T1000 (cell line): ENCODE results near the gene LNPEP.
"Not testable (repeated sequence)": the region's sequence is repeated elsewhere in the genome, so short reads cannot be mapped to it uniquely, and the experiment has no call there.

Experiments
- DNase-seq: peaks from one replicate; lab custom pipeline; 2025; ENCODE audit warnings: mixed read lengths; lab: John Stamatoyannopoulos, UW

Gene LNPEP

DNA sequence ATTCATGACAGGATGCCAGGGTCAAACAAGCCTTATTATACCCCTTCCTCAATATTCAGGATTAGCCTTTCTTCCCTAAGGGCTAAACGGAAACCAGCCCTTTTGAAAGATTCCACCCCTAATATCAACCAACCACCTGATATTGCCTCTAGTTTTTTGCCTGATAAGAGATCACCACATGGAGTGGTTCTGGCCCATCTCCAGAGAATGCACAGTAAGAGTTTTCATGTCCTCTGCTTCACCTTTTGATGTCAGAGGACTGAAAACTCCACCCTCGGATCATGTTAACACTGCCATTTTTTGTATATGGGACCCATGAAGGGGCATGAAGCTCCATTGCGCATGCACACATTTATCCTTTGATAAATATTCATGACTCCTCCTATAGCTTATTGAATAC is 5.8 kb upstream of the LNPEP start:
- DNase-seq, result no peak

DNA sequence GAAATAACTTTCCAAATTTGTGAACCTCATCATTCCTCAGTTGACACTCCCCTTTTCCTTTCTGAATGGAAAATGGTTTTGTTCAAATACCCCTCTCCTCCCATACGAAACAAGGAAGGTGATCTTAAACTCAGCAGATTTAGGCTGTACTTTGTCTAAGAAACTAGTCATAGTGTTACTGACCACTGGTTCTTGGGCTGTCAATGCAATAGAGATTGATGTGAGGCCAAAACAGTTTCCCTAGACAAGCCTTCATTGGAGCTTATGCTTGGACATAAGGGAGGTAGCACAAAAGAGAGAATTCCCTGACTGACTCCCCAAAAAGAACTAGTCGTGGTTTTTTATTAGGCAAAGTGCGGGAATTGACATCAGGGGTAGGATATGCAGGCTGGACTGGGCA is 5.3 kb upstream of the LNPEP start:
- no peak for DNase-seq

DNA sequence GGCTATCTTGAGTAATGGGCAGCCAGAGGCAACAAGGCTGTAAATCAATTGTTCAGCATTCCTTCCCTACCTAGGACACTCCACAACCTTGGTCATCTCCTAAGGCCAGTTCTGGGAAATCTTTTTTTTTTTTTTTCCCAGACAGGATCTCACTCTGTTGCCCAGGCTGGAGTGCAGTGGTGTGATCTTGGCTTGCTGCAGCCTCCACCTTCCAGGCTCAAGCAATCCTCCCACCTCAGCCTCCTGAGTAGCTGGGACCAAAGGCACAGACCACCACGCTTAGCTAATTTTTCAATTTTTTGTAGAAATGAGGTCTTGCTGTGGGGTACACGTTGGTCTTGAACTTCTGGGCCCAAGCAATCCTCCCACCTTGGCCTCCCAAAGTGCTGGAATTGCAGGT is 4.8 kb upstream of the LNPEP start:
- DNase-seq, result not testable (repeated sequence)

DNA sequence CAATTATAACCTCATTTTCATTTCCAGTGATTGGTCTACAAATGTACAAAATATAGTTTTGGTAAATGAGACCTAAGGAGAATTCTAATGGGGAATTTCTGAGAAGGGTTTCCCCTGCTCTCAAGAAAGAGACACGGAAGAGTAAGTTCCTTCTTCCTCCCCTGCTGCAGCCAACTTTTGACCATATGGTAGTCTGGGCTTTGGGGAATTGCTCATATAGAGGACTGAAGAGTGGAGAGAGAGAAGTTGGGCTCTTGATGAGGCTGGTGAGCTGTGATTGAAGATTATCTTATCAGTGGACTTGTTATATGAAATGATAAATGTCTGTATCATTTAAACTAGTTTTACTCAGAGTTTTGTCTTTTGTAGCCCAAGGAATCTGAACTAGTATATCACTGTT is 4.3 kb upstream of the LNPEP start:
- no peak for DNase-seq

DNA sequence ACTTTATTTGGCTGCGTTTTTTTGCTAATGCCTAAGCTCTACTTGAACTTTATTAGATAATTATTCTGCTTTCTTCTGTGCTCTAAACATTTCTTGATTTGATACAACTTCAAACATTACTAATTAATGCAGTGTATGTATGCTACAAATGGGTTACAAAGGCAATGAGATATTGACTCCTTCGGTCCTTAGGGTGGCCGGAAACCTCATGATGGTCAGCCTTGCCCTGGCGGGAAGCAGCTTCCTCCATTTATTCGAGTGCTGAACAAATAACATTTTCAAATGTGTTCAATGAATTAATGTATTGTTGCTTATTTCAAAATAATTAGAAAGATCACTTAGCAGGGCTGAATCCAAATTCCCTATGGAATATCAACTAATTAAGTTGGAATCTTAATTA is 3.9 kb upstream of the LNPEP start:
- no peak for DNase-seq

DNA sequence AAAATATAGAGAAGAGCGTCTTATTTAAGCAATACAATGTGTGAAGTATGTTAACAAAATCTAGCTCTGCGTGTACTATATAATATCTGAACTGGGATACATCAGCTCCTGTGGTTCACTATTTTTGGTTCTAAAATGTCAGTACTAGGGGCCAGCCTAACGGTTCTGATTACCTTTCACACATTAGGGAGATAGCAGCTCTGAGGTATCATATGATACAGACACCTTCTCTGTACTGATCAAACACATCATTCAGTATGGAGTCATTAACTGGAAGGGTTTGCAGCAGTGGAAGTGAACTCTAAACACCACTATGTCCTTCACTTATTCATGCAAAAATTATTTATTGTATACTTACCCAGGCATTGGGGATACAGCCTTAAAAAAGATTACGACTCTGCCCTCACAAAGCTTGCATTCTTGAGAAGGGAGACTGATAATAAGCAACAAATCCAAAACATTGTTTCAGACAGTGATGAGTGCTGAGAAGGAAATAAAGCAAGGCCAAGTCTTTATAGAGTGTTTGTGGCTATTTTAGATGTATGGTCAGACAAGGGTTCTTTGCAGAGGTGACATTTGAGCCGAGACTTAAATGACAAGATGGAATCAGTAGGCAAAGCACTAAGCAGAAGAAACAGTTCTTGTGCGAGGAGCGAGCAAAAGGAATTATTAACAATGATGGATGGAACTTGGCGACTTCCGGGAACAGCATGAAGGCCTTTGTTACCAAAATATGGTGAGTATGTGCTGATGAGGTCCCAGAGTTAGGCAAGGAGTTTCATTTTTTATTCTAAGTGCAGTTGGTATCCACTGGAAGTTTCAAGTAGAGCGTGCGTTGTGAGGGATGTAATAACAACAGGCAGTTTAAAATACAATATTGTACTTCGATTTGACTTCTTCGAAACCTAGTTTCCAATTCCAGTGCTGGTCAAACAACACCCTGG is 1.8 kb upstream of the LNPEP start:
- no peak for DNase-seq

DNA sequence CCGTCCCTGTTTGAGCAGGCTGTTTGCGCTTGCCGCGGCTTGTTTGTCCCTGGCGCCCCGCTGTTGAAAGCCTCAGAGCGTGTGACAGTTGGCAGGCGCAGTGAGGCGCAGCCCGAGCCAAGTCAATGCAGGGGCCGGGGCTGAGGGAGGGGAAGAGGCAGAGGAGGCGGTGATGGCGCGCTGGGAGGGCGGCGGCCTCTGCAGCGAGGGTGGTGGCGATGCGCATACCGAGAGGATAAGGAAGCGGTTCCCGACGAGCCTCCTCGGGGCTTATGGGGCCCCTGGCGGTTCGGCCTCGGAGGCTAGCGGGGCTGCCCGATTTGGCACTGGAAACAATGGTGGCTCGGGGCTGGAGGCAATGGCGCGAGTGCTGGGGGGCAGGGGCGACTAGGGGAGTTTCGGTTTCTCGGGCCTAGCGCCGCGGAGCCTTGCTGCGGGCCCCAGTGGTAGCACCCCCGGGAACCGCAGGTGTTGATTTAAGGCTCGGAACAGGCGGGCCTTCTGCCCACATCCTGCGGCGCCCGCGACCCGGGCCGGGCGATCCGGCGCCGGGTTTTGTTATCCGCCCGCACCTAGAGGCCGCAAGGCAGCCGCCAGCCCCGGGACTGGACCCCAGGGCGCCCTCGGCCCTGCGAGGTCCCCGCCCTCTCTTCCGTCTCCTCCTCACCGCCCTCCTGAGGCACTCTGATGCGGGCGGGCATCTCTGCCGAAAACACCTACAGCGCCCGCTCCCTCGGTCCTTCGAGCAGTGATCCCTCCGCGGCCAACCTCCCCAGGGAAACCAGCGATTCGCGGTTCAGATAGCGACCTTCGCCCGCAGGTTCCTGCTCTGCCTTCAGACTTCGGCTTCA is 947 bp upstream of the LNPEP start:
- peak; percentile 92 for DNase-seq

DNA sequence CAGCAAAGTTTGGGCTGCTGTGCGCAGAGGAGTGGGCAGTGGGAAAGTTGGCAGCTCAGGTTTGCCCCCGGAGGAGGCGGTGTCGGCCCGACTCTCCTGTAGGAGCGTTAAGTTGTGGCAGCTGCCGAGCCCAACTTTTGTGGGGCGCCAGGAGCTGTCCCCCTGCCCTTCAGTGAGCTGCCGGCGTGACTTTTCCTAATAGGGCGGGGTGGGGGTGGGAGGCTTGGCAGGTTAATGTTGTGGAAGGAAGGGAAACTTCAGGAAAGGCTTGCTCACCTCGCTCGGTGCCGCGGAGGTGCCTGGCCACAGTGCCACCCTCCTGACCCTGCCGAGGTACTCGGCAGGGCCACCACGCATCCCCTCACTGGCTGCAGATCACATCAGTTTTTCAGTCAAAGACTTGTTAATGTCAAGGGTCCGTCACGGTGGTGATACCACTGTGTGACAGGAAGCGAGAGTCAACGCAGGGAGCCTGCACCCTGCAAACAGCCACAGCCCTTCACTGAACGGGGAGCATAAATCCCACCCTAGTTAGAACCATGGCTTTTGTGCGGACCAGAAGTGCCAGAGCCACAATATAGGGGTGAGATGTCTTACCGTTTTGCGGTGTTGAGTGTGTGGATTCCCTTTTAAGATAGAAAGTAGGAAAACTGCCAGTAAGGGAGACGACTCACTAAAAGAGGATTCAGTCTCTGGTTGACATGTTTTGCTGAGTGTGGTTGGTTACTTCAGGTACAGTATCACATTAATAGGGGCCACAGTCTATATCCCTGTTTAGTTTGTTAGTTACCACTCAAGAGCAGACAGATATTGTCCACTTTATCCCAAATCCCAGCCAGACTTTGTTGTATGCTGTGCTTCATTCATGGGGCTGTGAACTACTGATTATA is 796 bp downstream of the LNPEP start:
- no peak for DNase-seq

DNA sequence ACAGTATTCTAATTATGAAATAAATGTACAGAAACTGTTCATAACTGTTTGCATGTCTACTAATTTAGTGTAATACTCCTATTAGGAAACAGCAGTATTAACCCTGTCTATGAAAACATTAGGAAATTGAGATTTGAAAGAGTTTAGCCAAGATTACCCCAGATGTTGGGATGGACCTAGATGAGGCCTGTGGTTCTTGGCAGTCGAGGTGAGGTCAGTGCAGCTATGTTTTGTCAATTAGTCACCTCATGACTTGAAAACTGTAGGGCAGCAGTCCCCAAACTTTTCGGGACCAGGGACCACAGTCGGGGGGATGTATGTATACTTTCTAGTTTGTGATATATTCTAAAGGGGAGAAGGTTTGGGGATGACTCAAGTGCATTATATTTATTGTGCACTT is 4.7 kb downstream of the LNPEP start:
- no peak for DNase-seq

DNA sequence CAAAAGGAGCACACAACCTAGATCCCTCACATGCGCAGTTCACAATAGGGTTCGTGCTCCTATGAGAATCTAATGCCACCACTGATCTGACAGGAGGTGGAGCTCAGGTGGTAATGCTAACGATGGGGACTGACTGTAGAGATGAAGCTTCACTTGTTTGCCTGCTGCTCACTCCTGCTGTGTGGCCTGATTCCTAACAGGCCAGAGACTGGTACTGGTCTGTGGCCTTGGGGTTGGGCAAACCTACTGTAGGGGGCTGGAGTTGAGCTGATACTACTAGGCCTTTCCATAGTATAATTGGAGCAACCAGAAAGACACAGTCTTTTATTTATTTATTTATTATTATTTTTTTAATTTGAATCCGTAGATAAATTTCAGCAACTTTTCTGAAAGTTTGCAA is 5.3 kb downstream of the LNPEP start:
- no peak for DNase-seq

DNA sequence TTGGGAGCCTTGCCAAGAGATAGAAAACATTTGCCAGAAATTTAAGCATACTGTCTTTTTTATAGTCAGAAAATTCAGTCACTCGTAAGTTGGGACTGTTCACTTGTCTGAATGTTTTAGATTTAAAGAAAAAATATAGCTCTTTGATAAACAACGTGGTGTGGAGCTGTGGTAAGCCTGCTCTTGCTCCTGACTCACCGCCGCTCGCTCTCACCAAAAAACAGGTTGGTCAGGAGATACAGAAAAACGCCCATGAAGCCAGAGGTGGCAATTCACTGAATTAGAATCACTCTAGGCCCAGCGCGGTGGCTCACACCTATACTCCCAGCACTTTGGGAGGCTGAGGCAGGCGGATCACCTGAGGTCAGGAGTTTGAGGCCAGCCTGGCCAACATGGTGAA is 6.2 kb downstream of the LNPEP start:
- no peak for DNase-seq

DNA sequence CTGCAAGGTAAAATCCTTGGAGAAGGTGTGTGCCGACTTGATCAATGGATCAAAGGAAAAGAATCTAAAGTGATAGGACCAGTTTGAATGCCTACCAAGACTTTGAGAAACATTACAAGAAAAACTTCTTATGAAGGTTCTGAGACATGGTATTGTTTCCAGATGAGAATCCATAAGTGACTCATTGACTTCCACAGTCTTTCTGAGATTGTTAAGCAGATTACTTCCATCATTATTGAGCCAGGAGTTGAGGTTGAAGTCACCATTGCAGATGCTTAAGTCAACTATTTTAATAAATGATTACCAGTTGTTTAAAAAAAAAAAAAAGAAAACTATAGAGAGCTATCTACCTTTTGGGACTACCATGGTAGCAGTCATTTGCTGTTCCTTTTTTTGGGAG is 7.0 kb downstream of the LNPEP start:
- no peak for DNase-seq

DNA sequence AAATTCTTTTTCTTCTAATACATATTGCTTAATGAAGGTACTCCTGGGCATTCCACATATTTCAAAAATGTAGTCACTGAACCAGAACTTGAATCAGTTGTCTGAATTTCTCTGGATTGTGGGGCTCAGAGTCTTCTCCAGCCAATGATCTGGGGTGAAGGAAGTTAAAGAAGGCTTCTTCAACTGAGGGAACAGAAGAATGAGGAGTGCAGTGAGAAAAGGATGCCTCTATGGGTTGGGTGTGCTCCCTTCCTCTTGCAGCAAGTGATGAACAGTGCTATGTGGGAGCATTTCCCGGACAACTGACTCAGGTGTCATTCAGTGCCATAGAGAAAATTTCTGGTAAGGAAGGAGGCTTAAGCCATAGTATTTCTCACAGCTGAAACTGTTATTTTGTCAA is 7.9 kb downstream of the LNPEP start:
- no peak for DNase-seq

DNA sequence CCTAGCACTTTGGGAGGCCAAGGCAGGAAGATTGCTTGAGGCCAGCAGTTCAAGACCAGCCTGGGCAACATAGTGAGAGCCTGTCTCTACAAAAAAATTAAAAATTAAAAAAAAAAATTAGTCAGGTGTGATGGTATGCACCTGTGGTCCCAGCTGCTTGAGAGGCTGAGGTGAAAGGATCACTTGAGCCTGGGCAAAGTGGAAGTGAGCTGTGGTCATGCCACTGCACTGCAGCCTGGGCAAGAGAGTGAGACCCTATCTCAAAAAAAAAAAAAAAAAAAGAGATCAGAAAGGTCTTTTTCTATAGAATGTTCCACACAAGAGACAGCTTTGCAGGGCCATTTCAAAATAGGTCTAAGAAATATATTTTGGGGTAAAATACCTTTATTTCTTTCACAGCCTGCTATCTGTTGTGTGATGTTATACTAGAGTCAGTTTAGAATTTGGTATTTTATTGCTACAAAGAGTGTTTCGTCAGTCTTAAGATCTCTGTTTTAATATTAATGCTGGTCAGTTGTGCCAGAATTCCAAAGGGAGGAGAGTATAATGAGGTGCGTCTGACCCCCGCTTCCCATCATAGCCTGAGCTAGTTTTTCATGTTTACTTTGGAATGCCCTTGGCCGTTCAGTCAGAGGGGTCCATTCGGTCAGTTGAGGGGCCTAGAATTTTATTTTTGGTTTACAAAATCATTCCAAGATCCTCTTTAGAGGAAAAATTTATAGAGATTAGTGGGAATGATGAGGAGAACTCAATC is 9.4 kb downstream of the LNPEP start:
- DNase-seq, result no peak

DNA sequence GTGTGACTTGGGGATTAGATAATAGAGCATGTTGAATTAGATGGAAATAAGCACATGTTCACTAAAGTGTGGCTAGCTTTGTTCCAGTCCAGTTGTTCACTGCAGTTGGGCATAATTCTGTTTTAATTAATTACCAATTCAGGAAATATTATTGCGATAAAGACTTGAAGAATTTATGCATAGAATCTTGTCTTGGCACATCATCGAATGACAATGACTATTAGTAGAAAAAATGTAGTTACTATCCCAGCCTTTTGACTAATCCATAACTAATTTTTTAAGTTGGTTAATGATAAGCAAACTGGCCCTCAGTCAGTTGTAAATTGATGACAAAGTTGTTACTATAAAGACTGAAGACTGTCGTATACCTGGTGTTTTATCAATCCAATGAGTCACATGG is 10.5 kb downstream of the LNPEP start:
- DNase-seq, result no peak

DNA sequence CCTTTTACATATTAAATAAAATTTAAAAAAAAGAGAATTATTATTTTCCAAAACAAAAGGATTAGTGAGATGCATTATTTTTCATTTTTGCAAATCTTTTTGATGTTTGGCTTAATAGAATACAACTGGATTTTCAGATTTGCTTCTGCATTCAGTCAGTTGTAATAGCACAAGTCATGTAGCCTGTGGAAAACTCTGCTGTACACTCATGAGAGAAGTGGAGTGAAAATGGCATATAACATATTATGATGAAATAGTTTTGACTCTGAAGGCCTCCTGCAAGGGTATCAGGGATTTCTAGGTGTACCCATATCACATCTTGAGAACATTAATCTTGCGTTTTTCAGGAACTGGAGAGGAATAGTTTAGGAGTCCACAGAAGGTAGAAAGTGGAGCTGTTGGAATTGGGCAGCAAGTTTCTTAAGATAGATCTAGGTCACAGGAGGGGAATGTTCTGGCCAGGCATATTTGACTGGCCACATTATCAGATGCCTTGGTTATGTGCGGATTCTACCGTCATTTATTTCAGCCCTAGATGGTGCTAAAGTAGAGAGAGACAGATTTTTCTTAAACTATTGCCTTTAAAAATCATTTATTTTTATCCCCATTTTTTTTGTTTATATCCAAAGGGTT is 16.4 kb downstream of the LNPEP start:
- no peak for DNase-seq

DNA sequence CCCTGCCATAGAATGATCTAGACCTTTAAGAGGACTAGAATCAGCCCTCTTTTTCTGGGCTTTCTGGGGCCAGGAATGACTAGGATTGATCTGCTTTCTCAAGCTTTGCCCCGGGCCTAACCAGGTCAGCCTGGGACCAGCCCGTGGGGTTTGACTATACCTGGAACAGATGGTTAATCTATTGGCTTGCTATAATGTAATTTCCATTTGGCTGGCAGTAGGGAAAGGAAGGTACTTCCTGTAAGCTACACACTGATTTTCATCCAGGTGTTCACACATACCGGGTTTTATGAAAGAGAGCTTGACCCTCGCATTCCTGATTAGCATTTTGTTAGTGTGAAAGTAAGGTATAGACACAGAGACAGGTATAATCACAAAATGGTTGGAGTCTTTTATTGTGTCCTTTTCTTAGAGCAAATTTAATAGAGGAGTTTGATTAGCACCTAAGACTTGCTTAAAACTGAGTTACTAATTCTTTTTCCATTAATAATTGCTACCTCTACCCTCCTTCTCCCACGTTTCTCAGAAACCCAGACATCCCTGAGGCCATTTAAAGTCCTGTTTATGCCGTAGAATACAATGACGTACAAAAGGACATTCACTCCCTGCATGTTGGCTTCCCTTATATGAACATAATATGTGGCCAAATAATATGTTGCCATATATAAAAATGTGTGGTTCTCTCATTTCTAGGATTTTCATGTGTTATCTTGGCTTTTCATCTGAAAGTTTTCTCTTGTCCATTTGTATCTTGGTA is 17.3 kb downstream of the LNPEP start:
- DNase-seq, result no peak

DNA sequence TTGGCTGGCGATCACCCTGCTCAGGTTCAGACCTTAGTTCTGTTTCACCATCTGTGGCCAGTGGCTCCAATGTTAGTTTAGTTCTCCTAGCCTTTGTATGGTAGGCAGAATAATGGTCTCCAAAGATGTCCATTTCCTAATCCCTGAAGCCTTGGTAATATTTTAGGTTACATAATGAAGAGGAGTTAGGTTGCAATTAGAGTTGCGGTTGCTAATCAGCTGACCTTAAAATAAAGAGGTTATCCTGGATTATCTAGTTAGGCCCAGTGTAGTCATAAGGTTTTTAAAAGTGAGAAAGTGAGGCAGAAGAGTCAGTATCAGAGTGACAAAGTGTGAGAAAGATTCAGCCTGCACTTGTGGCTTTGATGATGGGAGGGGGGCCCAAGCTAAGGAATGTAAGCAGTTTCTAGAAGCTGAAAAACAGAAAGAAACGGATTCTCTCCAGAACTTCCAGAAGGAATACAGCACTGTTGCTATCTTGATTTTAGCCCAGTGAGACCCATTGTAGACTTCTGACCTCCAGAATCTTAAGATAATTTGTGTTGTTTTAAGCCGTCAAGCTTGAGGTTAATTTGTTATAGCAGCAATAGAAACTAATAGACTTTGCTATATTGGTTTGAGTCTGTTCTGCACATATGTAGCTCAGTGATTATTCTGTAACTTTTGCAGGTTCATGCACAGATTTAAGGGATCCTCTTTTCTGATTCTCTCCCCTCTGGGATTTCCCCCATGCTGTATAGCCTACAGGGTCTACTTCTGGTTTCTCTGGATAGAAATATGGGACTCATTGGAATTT is 21.6 kb downstream of the LNPEP start:
- DNase-seq, result no peak

DNA sequence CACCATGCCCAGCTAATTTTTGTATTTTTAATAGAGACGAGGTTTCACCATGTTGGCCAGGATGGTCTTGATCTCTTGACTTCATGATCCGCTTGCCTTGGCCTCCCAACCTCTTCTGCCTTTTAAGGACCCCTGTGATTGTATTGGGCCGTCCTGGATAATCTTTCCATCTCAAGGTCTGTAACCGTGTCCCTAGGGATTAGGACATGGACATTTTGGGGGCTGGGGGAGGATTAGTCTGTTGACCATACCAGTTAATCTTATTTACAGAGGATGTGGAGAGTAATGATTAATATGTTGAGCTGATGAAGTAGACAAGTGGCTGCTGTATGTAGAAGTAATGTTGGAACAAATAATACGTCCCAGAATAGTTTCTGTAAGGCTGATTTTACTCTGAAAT is 23.1 kb downstream of the LNPEP start:
- DNase-seq, result no peak
